SK-MEL-5 (cell line): ENCODE data around the gene NAP1L1. TPM values are rescaled to one million over a fixed set of nuclear protein-coding genes. Genes with fewer than 3 reads are reported as not detected.

Experiments
- DNase-seq: peaks from one replicate; pipeline ENCODE4 v3.0.0-alpha.2; 2016; ENCODE audit warnings: low read depth, low spot score
- in situ Hi-C: cut with HindIII; loops from 2 replicates; pipeline ENCODE4 v1.10.0; 2016; ENCODE audit warnings: low sequenced_read_pairs, high pct_unique_total_duplicates, low pct_unique_long_range_greater_than_20kb
- total RNA-seq: library from RNA; depleted of rRNA; stranded (reverse); fragments of >200 nt; shearing (Covaris generic); gene quantifications from 2 replicates; pipeline ENCODE4 v1.2.3, GENCODE V29; 2014

Gene NAP1L1
- total RNA-seq, 1 experiment from 2014 or later = 255 TPM

- in situ Hi-C loops = no loop called here
These were observed 6.8 kb upstream of the NAP1L1 start for GRCh38 chr12:76091246-76091754.

GRCh38 chr12:76085520-76085868, 1.0 kb upstream of the NAP1L1 start:
- in situ Hi-C loops = no loop called here
- DNase-seq = peak; percentile 60

More at GRCh38 chr12:76091246-76091754, 6.8 kb upstream of the NAP1L1 start:
- DNase-seq = no peak

GRCh38 chr12:76084863-76085519, 506 bp upstream of the NAP1L1 start:
- in situ Hi-C loops = no loop called here
- no peak for DNase-seq

GRCh38 chr12:76083246-76083903, 1.1 kb downstream of the NAP1L1 start:
- in situ Hi-C loops = no loop called here
- DNase-seq = no peak

GRCh38 chr12:76081909-76082308, 2.6 kb downstream of the NAP1L1 start:
- in situ Hi-C loops = no loop called here
- DNase-seq = no peak

- peak; percentile 37 for DNase-seq
- in situ Hi-C loops = no loop called here
These were observed 3.6 kb downstream of the NAP1L1 start for GRCh38 chr12:76080729-76081415.

DNA sequence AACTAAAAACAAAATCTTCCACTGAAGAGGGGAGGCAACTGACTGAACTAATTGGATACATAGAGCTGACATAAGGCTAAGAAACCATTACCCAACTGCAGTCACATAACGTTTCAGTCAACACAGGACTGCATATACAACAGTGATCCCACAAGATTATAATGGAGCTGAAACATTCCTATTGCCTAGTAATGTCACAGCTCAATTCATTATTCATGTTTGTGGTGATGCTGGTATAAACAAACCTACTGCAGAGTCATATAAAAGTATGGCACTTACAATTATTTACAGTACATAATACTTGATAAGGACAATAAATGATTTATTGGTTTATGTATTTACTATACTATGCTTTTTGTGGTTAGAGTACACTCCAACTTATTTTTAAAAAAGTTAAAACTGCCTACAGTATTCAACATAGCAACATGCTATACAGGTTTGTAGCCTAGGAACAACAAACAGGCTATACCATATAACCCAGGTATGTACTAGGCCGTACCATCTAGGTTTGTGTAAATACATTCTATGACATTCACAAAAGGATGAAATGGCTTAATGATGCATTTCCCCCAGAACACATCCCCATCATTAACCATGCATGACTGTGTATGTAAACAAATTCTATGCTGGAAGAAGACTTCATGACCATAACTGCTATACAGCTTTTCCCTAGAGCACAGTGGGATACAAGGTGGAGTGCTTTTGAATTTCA, 4.3 kb downstream of the NAP1L1 start:
- no peak for DNase-seq
- in situ Hi-C loops = no loop called here

DNA sequence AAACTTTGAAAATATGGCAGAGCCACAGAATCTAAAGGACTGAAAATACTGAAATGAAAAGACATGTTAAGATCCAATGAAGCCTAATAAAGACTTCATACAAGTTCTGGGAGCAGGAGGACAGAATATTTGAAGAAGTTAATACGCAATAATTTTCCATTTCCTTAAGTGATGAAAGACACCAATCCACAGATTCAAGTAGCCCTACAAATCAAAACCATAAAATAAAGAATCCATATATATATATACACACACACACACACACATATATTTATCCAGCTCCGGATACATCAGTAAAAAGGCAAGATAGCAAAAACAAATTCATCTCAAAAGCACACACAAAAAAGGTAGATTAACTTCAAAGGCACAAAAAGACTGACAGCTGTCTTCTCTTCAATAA, 5.7 kb downstream of the NAP1L1 start:
- in situ Hi-C loops = no loop called here

GRCh38 chr12:76075448-76075847, 9.0 kb downstream of the NAP1L1 start:
- no peak for DNase-seq
- in situ Hi-C loops = no loop called here

More for the DNA sequence above, 5.7 kb downstream of the NAP1L1 start:
- DNase-seq = no peak

- DNase-seq = no peak
- in situ Hi-C loops = no loop called here
These were observed 9.7 kb downstream of the NAP1L1 start for GRCh38 chr12:76074701-76075336.

DNA sequence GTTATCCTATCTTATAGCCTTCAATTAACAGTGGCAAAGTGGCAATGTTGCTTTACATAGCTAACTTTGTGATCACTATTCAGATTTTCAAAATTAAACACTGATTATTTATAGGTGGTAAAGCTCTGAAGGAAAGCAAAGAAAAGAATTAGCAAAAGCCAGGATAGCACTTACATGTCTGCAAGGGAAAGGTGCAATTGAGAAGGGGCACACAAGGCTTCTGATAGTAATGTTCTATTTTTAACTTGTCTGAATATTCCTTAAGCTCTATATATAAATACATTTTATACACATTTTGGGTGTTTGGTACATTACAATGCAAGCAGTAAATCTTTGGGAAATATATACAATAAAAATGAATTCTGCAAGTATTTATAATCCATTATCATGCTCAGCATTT, 10.9 kb downstream of the NAP1L1 start:
- in situ Hi-C loops = no loop called here
- no peak for DNase-seq

GRCh38 chr12:76072568-76072967, 11.9 kb downstream of the NAP1L1 start:
- no peak for DNase-seq
- in situ Hi-C loops = no loop called here

- no peak for DNase-seq
- in situ Hi-C loops = no loop called here
These were observed 15.1 kb downstream of the NAP1L1 start for GRCh38 chr12:76069339-76069738.

GRCh38 chr12:76065917-76066316, 18.6 kb downstream of the NAP1L1 start:
- in situ Hi-C loops = no loop called here
- DNase-seq = no peak

DNA sequence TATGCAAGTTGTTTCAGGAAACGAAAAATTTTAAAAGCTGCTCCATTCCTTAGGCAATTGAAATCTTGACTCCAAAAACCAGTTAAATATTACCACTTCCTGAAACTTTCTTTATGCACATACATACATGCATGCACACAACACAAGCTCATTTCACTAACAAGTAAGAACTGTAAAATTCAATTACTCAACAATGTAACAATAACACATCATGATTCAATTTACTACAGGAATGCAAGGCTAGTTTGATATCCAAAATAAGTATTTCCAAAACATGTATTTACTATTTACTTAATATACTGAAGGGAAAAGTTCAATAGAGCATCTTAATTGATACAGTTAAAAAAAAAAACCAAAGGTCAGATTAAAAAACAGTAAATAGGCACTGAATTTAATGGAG, 19.6 kb downstream of the NAP1L1 start:
- in situ Hi-C loops = no loop called here
- no peak for DNase-seq

- in situ Hi-C loops = no loop called here
These were observed 24.4 kb downstream of the NAP1L1 start for GRCh38 chr12:76060111-76060510.

DNA sequence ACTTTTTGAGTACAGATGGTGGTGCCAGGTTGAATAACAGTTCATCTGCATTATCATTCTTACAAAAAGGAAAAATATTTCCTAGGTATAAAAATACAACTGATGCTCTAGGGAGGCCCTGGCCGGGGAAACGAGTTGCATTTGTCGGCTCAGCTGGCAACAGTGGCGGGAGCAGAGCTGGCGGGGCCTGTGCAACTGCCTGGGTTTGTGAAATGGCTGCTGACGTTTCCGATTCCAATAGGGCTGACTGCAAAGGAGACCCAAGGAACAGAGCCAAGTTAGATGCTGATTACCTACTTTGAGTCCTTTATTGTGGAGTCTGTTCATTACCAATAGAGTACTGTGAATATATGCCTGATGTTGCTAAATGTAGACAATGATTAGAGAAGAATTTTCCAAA, 27.2 kb downstream of the NAP1L1 start:
- DNase-seq = no peak
- in situ Hi-C loops = no loop called here

More at GRCh38 chr12:76060111-76060510, 24.4 kb downstream of the NAP1L1 start:
- DNase-seq = no peak

GRCh38 chr12:76055393-76055792, 29.1 kb downstream of the NAP1L1 start:
- DNase-seq = peak; percentile 31
- in situ Hi-C loops = no loop called here
